NCI-H1436 (cell line): ENCODE data around the gene PPP1R3D.
"Not testable (repeated sequence)": the region's sequence is repeated elsewhere in the genome, so short reads cannot be mapped to it uniquely, and the experiment has no call there.

ENCODE experiments used
- DNase-seq: peaks from one replicate; lab custom pipeline; 2025; lab: John Stamatoyannopoulos, UW

The PPP1R3D gene

GRCh38 chr20:59940129-59940955, at the start of gene PPP1R3D, which contains the start of gene FAM217B:
PPP1R3D (minus strand) TSS chr20:59940305; CDS start chr20:59939931, 374 bp downstream.
FAM217B (plus strand) TSS chr20:59940389; CDS start chr20:59943944, 3,555 bp downstream.
- DNase-seq, result peak; percentile 74

GRCh38 chr20:59988141-59988540, 48.0 kb upstream of the PPP1R3D start:
- no peak for DNase-seq

- DNase-seq, result no peak
Observed at GRCh38 chr20:59987135-59987534, 47.0 kb upstream of the PPP1R3D start.

- peak; percentile 13 for DNase-seq
Observed at GRCh38 chr20:59985864-59986263, 45.8 kb upstream of the PPP1R3D start.

- DNase-seq, result no peak
Observed at GRCh38 chr20:59985164-59985563, 45.1 kb upstream of the PPP1R3D start.

- DNase-seq, result no peak
Observed at GRCh38 chr20:59984541-59984940, 44.4 kb upstream of the PPP1R3D start.

GRCh38 chr20:59983076-59983475, 43.0 kb upstream of the PPP1R3D start:
- no peak for DNase-seq

GRCh38 chr20:59977086-59977485, 37.0 kb upstream of the PPP1R3D start:
- no peak for DNase-seq

- DNase-seq, result no peak
Observed at GRCh38 chr20:59976156-59976782, 36.2 kb upstream of the PPP1R3D start.

- no peak for DNase-seq
Observed at GRCh38 chr20:59972037-59972801, 32.1 kb upstream of the PPP1R3D start.

- no peak for DNase-seq
Observed at GRCh38 chr20:59971428-59971827, 31.3 kb upstream of the PPP1R3D start.

GRCh38 chr20:59966428-59966827, 26.3 kb upstream of the PPP1R3D start:
- DNase-seq, result no peak

GRCh38 chr20:59962155-59962554, 22.1 kb upstream of the PPP1R3D start:
- DNase-seq, result no peak

GRCh38 chr20:59961423-59961822, 21.3 kb upstream of the PPP1R3D start:
- no peak for DNase-seq

GRCh38 chr20:59958626-59959025, 18.5 kb upstream of the PPP1R3D start:
- peak; percentile 5 for DNase-seq

- DNase-seq, result no peak
Observed at GRCh38 chr20:59958123-59958522, 18.0 kb upstream of the PPP1R3D start, which contains the start of gene CDH26. CDH26 (plus strand) TSS chr20:59958423; CDS start chr20:59958727, 304 bp downstream.

GRCh38 chr20:59957568-59957967, 17.5 kb upstream of the PPP1R3D start:
- DNase-seq, result not testable (repeated sequence)

- DNase-seq, result peak; percentile 21
Observed at GRCh38 chr20:59955131-59955796, 15.2 kb upstream of the PPP1R3D start.

- no peak for DNase-seq
Observed at GRCh38 chr20:59954718-59955117, 14.6 kb upstream of the PPP1R3D start.

GRCh38 chr20:59949911-59950310, 9.8 kb upstream of the PPP1R3D start:
- no peak for DNase-seq

- DNase-seq, result peak; percentile 62
Observed at GRCh38 chr20:59948828-59949720, 9.0 kb upstream of the PPP1R3D start.
